HG03095 (cell line): ENCODE data around the gene RBM7.

Experiments used
- ATAC-seq: cut with Tn5 transposase; IDR thresholded peaks from one replicate; pipeline ENCODE4 v1.9.1; 2021; ENCODE audit warnings: moderate library complexity; ENCODE audit not compliant: unreplicated experiment

Gene RBM7

GRCh38 chr11:114395736-114396135 lies 4.7 kb upstream of the RBM7 start:
- no peak for ATAC-seq

DNA sequence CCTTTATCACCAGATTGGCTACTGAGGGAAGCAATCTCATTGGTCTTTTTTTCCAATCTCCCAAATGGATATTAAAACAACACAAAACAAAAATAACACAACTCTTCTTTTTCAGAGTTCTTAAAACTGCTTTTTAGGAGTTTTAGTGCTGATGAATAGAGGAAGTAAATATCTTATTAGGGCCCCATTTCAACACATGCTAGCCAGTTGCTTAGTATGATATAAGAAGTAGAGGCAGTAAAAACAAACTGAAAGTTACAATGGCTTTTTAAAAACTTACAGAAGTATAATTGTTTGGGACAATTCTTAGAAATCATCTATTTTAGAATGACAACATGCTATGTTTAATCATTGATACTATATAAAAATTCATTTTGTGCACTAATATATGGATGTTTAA lies 3.5 kb upstream of the RBM7 start:
- ATAC-seq = no peak

DNA sequence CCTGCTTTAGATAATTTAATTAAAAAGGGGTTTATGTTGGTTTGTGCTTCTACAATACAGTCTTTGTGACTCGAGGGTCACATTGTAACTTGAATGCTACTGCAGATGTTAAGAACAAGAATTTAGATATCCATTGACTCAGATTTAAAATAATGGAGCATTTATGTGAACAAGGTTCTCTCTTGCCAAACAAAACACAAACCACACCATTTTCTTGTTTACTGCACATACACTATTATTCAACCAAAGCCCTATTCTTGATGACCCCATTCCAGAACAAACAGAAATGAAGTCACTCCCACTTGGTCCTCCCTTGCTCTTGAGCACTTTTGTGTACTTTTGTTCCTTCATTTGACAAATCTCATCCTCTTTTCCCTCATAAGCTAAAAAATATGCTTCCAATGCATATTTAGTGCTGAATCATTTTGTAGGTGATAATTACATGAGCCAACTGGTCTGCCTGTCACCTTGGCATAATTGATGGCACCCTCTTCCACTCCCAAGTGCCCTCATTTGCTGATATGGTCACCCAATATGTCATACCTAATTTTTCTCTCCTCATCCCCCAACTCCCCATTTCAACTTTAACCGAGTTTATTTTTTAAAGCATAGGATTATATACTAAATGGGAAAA lies 3.0 kb upstream of the RBM7 start:
- no peak for ATAC-seq

GRCh38 chr11:114398303-114398920 lies 2.1 kb upstream of the RBM7 start:
- no peak for ATAC-seq

DNA sequence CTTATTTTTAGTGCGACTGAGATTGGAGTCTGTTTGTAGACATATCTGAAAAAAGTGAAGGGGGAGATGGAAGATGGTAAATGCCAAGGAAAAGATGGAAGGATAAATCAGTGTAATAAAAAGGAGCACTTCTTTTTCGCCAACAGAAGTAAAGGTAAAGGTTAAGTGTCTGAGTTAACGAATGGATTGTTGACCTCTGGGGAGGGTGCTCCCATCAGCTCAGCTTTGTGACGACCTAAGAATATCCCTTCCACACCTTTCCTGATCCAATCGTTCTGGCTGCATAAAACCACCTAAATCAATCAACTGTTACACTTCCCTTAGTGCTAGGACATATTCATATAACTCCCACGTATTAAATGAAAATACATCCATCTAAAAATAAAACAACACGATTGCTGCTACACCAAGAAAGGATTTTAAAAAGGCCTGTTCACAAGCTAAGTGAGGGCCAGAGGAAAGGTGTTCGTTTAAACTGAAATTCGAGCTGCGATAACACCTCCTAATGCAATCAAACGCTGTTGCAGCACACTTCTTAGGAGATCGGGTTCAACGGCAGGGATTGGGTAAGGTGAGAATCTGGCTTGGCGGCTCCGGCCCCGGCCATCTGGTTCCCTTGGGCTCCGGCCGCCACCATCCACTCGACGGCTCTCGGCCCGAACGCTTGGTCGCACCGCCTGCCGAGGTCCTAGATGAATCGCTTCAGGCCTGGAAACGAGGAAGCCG lies 813 bp upstream of the RBM7 start:
- peak; percentile 30 for ATAC-seq

GRCh38 chr11:114400915-114401223 lies 403 bp downstream of the RBM7 start:
- no peak for ATAC-seq

GRCh38 chr11:114401311-114401710 lies 845 bp downstream of the RBM7 start:
- ATAC-seq = no peak

GRCh38 chr11:114412946-114413345 lies 12.5 kb downstream of the RBM7 start:
- no peak for ATAC-seq

- no peak for ATAC-seq
These were observed 13.5 kb downstream of the RBM7 start for GRCh38 chr11:114413958-114414357.

DNA sequence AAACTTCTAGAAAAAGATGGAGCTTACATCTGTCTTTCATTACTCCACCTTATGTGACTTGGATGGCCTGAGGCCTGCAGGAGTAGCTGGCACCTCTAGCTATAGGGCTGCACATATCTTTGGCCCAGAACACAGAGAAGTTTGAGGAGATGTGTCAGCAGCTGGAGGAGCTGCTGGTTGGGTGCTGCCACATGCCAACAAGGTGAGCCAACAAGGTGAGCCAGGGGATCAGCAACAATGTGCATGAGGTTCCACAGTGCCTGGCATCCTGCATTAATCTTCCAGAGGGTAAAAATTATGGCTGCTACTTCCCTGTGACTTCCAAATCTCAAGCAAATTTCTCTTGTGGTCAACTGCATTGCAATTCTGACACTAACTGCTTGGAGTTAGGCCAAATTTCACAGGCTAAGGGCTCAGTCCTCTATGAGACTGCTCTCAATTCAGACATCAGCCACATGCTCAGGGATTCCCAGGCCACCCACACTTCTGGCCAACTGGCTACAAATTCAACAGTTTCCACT lies 16.0 kb downstream of the RBM7 start:
- ATAC-seq = no peak

- no peak for ATAC-seq
These were observed 25.8 kb downstream of the RBM7 start for GRCh38 chr11:114426280-114426679.

DNA sequence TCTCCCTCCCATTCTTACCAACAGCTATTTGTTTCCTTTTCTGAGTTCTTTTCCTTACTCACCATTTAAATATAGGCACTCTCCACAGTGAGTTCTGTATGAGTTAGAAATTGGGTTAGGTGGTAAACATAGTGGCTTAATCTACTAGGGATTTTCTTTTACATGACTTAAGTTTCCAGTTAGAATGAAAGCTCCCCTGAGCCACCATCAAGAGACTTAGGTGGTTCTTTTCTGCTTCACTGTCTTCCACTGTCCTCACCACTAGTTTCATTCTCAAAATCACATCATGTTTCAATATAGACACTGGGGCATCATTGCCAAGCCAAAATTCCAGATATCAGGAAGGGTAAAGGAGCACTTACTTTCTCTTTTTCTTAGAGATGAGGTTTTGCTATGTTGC lies 29.8 kb downstream of the RBM7 start:
- ATAC-seq = no peak

GRCh38 chr11:114432893-114433292 lies 32.4 kb downstream of the RBM7 start:
- ATAC-seq = no peak

GRCh38 chr11:114433376-114433775 lies 32.9 kb downstream of the RBM7 start:
- no peak for ATAC-seq

- no peak for ATAC-seq
These were observed 37.8 kb downstream of the RBM7 start for GRCh38 chr11:114438303-114438702.

DNA sequence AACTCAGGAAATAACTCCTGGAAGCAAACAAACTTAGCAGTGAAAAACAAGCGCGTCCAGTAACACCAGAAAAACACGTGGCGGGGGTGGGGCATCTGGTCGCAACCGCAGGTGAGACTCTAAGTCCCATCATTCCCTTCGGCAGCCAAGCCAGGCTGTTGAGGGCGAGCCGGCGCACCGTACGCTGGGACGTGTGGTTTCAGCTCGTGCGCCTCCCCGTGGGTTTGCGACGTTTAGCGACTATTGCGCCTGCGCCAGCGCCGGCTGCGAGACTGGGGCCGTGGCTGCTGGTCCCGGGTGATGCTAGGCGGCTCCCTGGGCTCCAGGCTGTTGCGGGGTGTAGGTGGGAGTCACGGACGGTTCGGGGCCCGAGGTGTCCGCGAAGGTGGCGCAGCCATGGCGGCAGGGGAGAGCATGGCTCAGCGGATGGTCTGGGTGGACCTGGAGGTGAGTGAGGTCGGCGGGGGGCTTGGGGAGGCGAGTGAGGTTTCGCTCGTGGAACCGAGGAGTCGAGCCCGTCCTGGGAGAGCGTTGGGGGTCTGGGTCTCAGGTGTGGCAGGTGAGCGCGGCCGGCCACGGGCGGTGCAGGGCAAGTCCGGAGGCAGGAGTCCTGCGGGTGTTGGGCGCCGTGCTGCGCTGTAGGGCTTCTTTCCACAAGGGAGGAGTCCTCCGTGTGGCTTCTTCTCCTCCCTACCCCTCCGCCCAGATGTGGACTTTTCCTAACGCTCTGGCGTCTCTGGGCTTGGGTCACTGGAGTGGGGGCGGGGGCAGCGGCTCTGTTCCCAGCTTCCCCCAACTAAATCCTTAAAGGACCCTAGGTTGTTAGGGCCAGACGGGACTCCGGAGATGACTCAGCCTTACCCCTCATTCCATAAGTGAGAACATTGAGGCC lies 39.0 kb downstream of the RBM7 start, which contains the start of gene REXO2:
REXO2 (plus strand) TSS at position 239 of the 892 bp plus-strand sequence; CDS start at position 301, 62 bp downstream.
- peak; percentile 99 for ATAC-seq

DNA sequence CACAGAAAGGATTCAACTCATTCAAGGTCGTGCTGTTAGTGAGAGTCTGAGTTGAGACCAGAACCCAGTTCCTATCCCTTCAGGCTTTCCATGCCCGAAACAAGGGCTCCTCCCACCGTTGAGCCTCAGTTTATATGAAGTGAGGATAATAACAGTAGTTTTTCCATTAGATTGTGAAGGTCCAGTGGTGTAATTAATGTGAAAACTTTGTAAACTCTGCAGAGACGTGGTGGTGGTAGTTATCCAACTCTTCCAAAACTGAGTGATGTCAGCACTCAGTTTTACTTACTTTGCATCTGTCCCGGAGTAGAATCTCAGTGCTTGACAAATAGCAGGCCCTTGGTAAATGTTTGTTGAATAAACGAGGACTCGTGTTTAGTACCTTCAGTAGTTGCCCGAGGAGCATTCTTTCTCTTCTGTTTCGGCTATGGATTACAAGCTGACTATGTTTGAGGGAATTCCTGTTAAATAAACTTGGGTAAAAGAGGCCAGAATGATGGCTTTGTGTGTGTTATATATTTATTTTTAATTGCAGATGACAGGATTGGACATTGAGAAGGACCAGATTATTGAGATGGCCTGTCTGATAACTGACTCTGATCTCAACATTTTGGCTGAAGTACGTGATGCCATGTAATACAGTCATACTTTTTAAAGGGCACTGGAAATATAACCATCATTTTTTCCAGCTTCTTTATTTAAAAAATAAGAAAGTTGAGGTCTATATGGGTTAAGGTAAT lies 39.8 kb downstream of the RBM7 start:
- no peak for ATAC-seq

- no peak for ATAC-seq
These were observed 40.7 kb downstream of the RBM7 start for GRCh38 chr11:114440971-114441763.

DNA sequence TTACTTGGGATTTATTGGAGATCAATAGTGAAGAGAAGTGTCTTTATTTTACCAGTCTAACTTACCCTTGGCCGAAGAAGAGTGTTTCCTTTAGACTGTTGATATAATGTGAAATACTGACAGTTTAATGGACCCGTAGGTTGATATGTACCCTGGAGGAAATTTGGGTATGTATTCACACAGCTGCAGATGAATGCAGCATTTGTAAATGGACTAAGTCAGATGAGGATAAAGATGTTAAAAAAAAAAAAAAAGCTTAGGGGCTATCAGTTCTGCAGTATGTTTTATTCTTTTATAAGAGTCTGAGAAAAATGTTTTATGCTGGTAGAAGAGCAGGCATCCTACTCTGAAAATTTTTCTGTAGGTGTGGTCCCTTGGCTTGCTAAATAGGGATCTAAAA lies 41.5 kb downstream of the RBM7 start:
- no peak for ATAC-seq

GRCh38 chr11:114442536-114442935 lies 42.1 kb downstream of the RBM7 start:
- ATAC-seq = no peak
